ENCODE results near the gene PPM1M. TPM values are rescaled to one million over a fixed set of nuclear protein-coding genes. Genes with fewer than 3 reads are reported as not detected.

PPM1M gene
- total RNA-seq, 1 experiment from 2014 or later = 8.5 TPM

DNA sequence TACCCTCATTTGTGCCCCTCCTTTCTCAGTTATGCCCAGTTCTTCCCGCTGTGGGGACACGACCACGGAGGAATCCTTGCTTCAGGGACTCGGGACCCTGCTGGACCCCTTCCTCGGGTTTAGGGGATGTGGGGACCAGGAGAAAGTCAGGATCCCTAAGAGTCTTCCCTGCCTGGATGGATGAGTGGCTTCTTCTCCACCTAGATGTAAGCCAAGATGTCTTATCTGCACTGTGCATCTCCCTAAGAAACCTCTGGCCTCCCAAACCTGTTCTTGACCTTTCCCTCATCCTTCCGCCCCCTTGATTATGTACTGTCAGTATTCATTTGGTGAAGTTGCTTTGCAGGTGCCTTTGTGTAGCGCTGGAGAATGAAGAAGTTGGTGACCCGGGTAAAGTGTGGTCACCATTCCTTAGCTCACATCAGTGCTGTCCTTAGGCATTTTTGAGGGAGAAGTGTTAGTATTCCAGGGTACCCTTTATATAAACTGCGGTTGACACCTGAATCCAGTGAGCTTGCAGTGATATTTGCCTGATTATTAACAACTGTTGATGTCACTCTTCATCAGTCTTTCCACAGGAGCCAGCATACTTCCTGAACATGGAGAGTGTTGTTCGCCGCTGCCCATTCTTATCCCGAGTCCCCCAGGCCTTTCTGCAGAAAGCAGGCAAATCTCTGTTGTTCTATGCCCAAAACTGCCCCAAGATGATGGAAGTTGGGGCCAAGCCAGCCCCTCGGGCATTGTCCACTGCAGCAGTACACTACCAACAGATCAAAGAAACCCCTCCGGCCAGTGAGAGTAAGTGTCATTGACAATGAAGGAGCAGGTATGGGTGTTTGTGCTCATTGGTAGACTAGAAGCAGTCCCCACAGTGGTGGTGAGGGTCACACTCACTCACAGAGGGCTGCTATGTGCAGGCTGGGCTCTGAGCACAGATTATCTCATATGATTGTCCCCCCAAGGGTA, 46.6 kb upstream of the PPM1M start:
- Histone ChIP-seq H3K4me1 (ENCODE audit: insufficient read depth, low read length) (peaks cover 43% of the 10 kb centered on the region), H3K9me2 (replicated peaks; ENCODE audit: low read length) (no peaks in the 10 kb centered on the region), H2AFZ (ENCODE audit: low read length) (no peak overlapping the region), H3K27ac (ENCODE audit: low read length) (peak overlapping the region; percentile 20; the same call in 1 of the 2 replicates), H4K20me1 (ENCODE audit: low read length) (peaks cover 11% of the 10 kb centered on the region; the same call in 1 of the 2 replicates), H3K27me3 (ENCODE audit: low read length) (no peaks in the 10 kb centered on the region), H3K9ac (ENCODE audit: low read length) (peak overlapping the region; percentile 88), H3K36me3 (ENCODE audit: low read depth, low read length) (peaks cover 35% of the 10 kb centered on the region), H3K4me3 (ENCODE audit: low read length) (peak overlapping the region; percentile 83), H3K4me2 (ENCODE audit: low read length) (peak overlapping the region; percentile 95), H3K9me3 (ENCODE audit: low read length) (no peaks in the 10 kb centered on the region), H3K79me2 (ENCODE audit: low read length) (peaks cover 38% of the 10 kb centered on the region), H3F3A (ENCODE audit: low read length, unreplicated experiment) (no peaks in the 10 kb centered on the region)
- no TSS peak for BruUV-seq (replicated peaks)
- POLR2A ChIA-PET (ENCODE audit: unreplicated experiment) = interaction anchor here (0.5 kb wide), 1 partner anchor 142 kb away, joined by 6 read pairs; no protein-coding TSS in a partner anchor
- peak; percentile 8 for ATAC-seq
- CTCF ChIA-PET = no interaction called here
- TF ChIP-seq EZH2 (IDR thresholded peaks at IDR 0.05; ENCODE audit: low read length, unreplicated experiment) = no peak
- TF ChIP-seq, protein P1, sequence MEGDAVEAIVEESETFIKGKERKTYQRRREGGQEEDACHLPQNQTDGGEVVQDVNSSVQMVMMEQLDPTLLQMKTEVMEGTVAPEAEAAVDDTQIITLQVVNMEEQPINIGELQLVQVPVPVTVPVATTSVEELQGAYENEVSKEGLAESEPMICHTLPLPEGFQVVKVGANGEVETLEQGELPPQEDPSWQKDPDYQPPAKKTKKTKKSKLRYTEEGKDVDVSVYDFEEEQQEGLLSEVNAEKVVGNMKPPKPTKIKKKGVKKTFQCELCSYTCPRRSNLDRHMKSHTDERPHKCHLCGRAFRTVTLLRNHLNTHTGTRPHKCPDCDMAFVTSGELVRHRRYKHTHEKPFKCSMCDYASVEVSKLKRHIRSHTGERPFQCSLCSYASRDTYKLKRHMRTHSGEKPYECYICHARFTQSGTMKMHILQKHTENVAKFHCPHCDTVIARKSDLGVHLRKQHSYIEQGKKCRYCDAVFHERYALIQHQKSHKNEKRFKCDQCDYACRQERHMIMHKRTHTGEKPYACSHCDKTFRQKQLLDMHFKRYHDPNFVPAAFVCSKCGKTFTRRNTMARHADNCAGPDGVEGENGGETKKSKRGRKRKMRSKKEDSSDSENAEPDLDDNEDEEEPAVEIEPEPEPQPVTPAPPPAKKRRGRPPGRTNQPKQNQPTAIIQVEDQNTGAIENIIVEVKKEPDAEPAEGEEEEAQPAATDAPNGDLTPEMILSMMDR (conservative IDR thresholded peaks at IDR 0.05; ENCODE audit: low read depth, low read length) = no peak
- no peak for TF ChIP-seq EZH2phosphoT487 (IDR thresholded peaks at IDR 0.05; ENCODE audit: borderline replicate concordance, low read length)
- intact Hi-C loops (cut with micrococcal nuclease) = loop anchor here (2.0 kb wide), 1 partner anchor 44 kb away; the partner anchor contains the start of gene POC1A
- DNase-seq = no peak

DNA sequence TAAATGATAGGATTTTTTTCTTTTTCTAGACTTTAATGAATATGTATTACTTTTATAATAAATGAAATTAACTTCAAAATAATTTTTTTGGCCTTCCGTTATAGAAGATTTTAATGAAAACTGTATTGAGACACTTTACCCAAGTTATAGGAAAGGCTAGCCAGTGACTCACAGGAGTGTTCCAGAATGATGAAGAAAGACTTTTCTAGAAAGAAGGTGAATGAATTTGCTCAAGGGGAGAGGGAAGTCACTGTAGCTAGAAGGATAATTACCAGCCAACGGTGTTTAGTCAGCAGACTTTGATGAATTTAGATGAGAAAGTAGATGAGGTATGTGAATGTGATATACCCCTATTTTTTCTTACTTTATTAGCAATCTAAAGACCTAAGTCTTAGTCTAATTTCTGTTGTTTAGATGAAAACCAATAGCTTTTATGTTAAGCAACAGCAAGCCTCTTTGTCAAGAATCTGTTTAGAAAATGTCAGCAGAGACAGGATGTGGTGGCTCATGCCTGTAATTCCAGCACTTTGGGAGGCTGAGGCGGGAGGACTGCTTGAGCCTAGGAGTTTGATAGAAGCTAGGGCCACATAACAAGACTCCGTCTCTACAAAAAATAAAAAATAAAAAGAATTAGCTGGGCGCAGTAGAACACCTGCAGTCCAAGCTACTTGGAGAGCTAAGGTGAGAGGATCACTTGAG, 44.4 kb upstream of the PPM1M start:
- Histone ChIP-seq H3K9me3 (ENCODE audit: low read length) (no peaks in the 10 kb centered on the region), H3K9me2 (replicated peaks; ENCODE audit: low read length) (no peaks in the 10 kb centered on the region), H3K27ac (ENCODE audit: low read length) (no peak overlapping the region), H3K4me3 (ENCODE audit: low read length) (no peak overlapping the region), H3K4me2 (ENCODE audit: low read length) (no peak overlapping the region; the same call in 1 of the 2 replicates), H4K20me1 (ENCODE audit: low read length) (peaks cover 11% of the 10 kb centered on the region; the same call in 1 of the 2 replicates), H3K4me1 (ENCODE audit: insufficient read depth, low read length) (peaks cover 65% of the 10 kb centered on the region), H3K36me3 (ENCODE audit: low read depth, low read length) (peaks cover 55% of the 10 kb centered on the region), H2AFZ (ENCODE audit: low read length) (no peak overlapping the region), H3K9ac (ENCODE audit: low read length) (no peak overlapping the region), H3F3A (ENCODE audit: low read length, unreplicated experiment) (peaks cover 5% of the 10 kb centered on the region), H3K27me3 (ENCODE audit: low read length) (no peaks in the 10 kb centered on the region), H3K79me2 (ENCODE audit: low read length) (peaks cover 38% of the 10 kb centered on the region)
- DNase-seq (no peak), ATAC-seq (no peak)
- POLR2A ChIA-PET (ENCODE audit: unreplicated experiment) = interaction anchor here (0.5 to 0.6 kb wide), 2 partner anchors 13 to 46 kb away, joined by 3 to 4 read pairs; no protein-coding TSS in a partner anchor
- intact Hi-C loops (cut with micrococcal nuclease) = no loop called here
- CTCF ChIA-PET = no interaction called here
- TF ChIP-seq, protein P1 (conservative IDR thresholded peaks at IDR 0.05; ENCODE audit: low read depth, low read length) = no peak
- TF ChIP-seq EZH2 (IDR thresholded peaks at IDR 0.05; ENCODE audit: low read length, unreplicated experiment) (no peak), EZH2phosphoT487 (IDR thresholded peaks at IDR 0.05; ENCODE audit: borderline replicate concordance, low read length) (no peak)
- BruUV-seq (replicated peaks) = TSS peak; percentile 0
